GM19351 (cell line): Measurements from ENCODE around the gene TSPAN31.
A peak's percentile ranks its signal among the peaks of the same experiment; 100 is the strongest.

Experiments used
- ATAC-seq: cut with Tn5 transposase; IDR thresholded peaks from one replicate; pipeline ENCODE4 v1.9.1; 2021; ENCODE audit warnings: mild to moderate bottlenecking, moderate library complexity; ENCODE audit not compliant: unreplicated experiment

The TSPAN31 gene

DNA sequence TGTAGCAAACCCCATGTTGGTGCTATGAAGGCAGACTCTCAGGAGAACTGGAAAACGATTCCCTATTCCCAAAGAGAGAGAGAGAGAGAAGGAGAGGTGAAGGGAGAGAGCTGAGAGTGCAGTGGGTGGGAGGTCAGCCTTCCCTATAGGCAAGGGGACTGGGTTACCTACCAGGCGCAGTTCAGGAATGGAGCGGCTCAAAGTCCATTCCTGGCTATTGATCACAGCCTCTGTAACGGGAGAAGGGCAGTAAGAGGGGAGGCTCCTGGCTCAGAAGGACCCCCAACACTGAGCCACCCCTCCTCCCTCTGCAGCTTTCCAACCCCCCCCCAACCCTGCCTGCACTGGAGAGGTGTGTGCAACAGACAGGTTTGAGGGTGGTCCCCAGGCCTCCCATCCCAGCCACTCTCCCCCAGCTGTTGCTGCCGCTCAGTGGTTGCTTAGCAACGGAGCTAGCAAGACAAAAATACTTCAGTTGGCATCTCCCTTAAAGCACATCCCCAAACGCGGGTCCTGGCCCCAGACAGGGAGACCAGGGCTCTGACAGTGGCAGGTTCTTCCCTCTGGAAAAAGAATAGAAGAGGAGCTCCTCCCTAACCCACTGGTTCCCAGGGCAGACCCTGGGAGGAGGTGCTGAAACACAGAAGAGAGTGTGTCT, 9.5 kb upstream of the TSPAN31 start:
- ATAC-seq, result no peak

DNA sequence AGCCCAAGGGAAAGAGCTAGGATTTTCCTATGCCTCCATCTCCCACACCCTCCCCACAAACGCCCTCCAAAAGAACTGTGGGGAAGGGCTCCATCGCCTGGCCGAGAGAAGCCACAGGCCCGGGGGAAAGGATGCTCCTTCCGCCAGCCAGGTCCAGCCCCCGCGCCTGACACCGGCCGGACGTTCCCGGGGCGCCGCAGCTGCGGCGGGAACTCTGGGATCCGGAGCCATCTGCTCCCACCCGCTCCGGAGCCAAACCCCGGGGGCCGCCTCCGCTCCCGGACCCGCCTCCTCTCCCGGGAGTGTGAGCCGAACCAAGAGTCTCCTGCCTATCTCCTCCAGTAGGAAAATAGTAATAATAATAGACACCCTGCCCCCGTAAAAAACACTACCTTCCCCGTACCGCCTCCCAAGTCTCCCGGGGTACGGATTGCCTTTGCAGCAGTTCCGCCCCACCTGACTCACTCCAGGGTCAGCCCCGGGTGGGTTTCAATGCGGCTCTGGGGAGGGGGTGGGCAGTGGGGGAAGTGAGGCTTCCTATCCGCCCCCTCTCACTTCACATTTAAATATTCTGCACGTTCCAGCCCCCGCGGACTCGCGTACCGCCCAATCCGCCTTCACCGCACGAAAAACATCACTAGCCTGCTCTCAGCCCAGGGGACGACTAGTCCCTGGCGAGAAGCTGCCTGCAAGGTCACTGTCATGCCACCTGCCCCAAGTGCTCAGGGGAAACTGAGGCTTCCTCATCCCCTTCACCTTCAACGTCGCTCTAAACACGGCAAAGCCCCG, 8.7 kb upstream of the TSPAN31 start:
- ATAC-seq, result no peak

DNA sequence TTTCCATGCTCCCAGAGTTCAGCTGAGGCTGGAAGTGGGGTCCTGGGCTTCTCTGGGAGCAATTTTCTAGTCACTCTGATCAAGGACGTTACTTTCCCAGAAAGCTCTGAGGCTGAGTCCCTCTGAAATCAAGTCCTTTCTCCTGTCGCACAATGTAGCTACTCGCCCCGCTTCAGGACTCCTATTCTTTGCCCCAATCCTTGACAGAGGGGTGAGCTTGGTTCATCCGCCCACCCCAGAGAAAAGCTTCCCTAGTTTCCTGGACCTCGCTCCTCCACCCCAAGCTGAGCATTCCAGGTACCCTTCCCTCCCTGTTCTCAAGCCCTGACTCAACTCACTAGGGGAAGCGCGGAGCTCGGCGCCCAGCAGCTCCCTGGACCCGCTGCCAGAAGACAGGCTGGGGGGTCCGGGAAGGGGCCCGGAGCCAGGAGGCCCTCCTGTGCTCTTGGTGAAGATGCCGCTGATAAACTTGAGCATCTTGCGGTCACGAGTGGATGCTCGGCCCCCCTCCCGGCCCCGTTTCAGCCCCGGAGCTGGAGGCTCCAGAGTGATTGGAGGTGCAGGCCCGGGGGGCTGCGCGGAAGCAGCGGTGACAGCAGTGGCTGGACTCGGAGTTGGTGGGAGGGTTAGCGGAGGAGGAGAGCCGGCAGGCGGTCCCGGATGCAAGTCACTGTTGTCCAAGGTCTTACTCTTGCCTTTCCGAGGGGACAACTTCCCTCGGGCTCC, 7.9 kb upstream of the TSPAN31 start:
- no peak for ATAC-seq

DNA sequence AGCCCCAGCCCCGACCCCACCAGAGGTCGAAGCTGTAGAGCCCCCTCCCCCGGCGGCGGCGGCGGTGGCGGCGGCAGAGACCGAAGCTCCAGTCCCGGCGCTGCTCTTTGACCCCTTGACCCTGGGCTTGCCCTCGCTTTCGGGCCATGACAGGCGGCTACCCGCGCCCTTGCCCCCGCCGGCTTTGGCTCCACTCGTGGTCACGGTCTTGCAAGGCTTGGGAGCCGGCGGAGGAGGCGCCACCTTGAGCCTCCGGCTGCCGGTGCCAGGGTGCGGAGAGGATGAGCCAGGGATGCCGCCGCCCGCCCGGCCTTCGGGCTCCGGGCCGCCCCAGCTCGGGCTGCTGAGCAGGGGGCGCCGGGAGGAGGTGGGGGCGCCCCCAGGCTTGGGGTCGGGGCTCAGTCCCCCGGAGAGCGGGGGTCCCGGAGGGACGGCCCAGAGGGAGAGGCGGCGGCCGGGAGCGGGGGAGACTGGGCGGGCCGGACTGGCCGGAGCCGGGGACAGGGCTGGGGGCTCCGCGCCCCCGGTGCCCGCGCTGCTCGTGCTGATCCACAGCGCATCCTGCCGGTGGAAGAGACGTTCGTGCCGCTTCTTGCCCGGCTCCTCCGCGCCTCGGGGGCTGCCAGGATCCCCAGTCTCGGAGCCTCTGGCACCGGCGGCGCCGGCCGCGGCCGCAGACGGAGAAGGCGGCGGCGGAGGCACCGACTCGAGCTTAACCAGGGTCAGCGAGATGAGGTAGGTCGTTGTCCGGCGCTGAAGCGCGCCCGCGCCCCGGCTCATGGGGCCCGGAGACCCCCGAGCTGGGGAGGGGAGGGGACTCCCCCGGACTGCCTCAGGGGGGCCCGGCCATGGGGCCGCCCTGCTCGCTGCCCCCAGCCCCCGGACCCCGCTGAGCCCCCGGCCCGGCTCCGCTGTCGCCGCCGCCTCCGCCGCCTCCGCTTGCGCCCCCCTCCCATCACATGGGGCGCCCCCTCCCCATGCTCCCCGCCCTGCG, 7.1 kb upstream of the TSPAN31 start:
- ATAC-seq, result no peak

DNA sequence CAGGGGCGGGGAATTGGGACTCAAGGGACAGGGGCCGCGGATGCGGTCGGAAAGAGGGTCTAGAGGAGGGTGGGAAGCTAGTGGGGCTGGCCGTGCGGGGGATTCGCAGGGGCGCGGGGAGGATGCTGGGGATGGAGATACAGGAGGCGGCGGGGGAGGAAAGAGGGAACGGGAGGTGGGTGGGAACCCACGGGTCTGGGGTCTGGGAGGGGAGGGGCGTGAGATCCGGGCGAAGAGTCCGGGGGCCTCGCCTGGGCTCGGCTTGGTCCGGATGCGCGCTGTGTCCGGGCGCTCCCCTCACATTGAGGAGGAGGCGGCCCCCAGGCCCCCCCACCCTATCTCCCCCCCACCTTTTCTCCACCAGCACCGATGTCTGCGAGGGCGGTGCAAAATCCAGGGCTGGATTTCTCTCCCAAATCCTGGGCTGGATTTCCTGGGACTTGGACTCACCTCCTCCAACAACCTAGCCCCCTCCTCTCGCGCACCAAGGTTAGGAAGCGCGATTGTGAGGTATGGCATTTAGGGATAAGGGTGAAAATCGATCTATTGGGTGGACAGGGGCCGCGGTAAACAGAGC, 6.1 kb upstream of the TSPAN31 start, which contains the start of gene AGAP2:
Gene AGAP2, minus strand, starts transcription at position 82 of the 577 bp plus-strand sequence. CDS start 496 bp downstream, outside the sequence.
- ATAC-seq, result no peak

DNA sequence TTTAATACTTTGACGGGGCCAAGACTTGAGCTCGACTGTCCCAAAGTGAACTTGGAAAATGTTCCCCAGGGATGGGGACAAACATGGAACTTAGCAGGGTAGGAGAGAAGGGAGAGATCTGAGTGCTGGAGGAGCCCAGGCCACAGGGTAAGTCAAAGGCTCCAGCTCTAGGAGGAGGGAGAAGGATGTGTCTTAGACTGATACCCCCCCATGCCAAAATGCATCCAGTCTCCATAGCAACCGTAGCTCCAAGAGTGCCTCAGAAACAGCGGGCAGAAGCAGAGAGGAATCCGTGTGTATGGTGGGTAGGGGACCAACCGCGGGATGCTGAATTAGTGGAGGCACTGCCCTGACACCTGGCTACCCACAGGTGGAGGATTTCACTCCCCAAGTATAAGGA, 5.5 kb upstream of the TSPAN31 start:
- ATAC-seq, result no peak

DNA sequence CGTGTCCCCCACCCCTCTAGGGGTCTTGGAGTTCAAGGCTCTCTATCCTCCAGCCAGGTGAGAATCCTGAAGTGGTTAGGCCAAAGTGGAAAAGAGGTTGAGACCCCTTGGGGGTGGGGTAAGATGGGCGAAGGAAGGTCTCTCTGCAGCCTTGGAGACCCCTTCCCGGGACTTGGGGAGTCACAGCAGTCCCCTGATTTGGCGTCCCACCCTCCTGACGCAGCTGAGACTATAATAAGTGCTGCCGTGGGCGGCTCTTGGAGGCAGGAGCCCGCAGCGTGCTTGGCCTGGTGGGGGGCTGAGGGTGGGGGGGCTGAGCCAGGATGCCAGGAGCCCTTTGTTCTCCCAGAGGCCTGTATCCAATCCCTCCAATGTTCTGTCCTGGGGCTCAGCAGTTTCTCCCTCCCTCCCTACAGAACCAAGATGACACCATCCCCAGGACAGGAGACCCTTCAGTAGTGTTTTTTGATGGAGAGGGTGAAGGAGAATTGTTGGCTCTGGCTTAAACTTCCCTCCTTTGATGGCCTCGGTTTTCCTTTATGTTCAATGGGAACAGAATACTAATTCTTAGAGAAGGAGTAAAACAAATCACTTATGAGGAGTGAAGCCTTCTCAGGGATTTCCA, 4.8 kb upstream of the TSPAN31 start:
- no peak for ATAC-seq

DNA sequence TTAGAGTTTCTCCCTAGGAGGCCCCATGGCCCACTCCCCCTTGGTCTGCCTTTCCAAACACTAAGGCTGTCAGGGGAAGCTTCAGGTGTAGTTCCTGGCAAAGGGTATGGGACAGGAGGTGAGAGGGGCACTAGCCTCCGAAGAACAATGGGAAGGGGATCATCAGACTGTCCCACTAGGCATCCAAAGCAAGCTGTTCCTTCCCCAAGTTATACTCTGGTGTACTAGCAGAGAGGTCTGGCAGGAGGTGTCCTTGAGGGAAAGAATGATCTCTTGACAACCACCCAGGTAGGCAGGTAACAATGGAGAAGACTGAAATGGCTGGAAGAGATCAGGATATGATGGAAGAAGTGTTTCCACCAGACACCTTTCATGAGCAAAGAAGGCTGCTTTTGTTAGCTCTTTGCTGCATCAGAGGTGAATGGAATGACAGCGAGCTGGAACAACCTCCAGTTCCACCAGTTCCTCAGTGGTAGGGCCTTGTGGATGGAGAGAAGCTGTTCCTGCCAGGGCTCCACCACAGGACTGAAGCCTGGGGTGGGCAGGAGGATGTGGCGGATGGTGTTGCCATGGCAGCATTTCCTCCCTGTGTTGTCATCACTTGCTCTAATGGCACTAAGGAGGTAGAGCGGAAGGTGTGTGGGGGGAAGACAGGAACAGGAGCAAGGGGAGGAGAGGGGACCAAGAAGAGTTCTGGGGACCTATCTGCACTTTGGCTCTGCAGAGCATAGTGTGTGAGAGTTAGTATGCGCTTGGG, 4.0 kb upstream of the TSPAN31 start:
- ATAC-seq, result peak; percentile 44

DNA sequence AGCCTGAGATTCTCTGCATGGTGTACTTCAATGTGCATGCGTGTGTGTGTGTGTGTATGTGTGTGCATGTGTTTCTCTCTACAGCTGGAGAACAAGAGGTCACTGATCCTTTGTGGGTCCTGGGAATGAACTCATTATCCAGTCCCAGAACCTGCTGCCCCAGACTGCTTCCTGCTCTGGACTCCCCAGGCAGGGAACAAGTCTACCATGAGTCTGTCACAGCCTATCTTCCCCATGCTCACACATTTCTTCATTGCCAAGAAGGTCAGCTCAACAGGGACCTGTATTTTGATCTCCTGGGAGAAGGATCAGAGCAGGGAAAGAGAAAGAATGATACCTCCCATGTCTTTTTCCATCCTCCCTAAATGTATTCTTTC, 3.4 kb upstream of the TSPAN31 start:
- ATAC-seq, result no peak

DNA sequence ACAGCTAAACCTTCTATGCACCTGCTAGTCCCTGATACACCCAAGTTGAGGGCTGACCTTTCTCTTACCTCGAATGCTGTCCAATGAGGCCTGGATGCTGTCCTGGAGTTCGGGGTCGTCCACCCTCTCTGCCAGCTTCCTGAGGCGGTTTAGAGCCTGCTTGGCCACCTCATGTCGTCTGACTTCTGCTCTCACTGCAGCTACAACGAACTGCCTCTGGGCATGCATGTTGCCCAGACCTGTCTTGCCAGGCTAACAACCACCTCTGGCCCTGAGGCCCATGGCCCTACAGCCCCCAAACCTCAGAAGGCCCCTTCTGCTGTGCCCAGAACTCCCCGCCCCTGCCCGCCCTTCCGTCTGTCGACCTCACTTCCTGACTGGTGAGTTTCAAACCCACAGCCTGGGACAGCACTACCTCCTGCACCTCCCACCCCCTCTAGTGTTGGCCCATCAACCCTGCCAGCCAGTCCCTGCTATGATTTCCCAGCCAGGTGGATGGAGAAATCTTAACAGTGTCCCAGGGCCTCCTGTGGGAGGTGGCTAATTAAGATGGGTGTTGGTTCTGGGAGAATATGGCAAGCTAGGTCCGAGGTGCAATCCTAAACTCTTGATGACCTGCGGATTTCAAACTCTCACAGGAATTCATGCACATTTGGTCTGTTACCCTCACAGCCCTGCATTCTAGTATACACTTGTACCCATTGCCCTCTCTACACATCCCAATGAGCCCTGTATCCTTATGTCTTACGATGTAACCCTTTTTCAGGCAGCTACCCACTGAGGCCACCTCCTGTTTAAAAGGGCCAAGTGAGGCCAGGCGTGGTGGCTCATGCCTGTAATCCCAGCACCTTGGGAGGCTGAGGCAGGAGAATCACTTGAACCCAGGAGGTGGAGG, 2.7 kb upstream of the TSPAN31 start:
- ATAC-seq, result peak; percentile 62

DNA sequence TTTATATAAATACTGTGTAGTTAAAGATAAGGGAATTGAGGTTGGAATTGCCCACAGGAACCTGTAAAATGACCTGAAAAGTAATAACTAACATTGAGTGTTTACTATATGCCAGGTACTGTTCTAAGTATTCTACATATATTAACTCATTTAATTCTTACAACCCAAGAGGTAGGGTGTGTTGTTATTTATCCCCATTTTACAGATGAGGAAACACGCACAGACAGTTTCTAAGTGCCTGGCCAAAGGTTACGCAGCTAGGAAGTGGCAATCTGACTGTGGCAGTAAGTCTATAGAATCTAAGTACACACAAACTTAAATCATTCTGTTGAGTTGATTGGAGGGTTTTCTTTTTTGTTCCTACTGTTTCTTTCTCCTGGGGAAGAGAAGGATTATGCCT, 1.1 kb upstream of the TSPAN31 start:
- ATAC-seq, result no peak

DNA sequence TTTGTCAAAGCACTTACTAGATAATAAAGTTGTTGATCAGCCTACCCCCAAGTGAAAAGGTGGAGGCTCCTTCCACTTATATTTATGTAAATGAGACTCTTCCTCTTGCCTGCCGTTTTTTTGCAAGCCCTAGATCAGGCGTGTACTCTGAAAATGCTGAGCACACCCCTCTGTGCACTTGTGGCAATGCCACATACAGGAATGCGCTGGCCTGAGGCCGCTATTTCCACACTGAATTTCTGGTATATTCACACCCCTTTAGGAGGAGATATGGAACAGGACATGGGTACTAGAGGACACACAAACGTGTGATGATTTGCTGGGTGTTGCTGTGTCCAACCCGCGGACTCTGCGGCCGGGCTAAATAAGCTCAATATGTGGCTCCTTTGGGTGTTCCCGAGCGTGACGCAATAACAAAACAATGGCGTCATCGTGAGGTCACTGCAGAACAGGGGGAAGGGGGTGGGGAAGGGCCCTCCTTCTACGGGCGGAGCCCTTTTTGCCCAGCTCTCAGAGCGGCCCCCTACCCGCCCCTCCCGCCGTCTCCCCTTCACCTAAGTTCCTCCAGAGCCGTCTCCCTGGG, 554 bp upstream of the TSPAN31 start:
- peak; percentile 35 for ATAC-seq

DNA sequence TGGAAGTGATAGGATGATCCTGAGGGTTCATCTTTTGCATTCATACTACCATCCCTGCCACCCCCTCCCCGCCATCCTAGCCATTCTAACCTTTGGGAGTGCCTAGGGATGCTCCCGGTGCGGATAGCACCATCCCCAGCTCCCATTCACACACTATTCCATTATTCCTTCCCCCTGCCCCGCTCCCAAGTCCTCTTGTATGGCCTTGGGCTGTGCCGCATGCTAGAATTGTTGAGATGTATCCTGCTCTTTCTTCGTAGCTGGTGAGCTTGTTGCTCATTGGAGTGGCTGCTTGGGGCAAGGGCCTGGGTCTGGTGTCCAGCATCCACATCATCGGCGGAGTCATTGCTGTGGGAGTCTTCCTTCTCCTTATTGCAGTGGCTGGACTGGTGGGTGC, 644 bp downstream of the TSPAN31 start:
- ATAC-seq, result no peak

DNA sequence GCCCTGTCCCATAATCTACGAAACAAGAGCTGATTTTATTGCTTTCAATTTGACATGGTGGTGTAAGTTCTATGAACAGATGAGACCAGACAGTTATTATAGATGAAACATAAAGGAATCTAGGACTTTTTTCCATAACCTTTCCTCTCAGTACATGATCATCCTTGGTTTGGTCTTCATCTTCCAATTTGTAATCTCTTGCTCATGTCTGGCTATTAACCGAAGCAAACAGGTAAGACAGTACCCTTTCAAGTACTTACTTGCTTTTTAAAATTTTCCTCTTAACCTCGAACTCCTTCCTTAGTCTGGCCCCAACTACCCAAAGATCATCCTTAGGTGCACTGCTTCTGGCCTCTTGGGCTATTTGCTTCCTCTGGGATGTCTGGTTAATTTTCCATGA, 1.2 kb downstream of the TSPAN31 start:
- ATAC-seq, result no peak

DNA sequence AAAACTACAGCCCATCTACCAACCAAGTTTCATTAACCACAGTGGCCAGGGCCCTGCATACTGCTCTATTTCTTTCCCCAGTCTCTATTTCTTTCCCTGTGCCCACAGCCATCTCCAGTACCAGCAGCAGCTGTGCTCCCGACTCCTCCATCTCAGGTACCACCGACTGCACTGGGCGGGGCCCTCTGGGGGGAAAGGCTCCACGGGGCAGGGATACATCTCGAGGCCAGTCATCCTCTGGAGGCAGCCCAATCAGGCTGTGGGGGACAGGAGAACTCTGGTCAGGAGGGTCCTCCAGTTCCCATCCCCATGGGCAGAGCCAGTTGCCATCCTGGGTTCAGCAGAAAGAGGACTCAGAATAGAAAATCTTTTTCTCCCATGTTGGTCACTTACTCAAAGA, 4.2 kb downstream of the TSPAN31 start:
- no peak for ATAC-seq

DNA sequence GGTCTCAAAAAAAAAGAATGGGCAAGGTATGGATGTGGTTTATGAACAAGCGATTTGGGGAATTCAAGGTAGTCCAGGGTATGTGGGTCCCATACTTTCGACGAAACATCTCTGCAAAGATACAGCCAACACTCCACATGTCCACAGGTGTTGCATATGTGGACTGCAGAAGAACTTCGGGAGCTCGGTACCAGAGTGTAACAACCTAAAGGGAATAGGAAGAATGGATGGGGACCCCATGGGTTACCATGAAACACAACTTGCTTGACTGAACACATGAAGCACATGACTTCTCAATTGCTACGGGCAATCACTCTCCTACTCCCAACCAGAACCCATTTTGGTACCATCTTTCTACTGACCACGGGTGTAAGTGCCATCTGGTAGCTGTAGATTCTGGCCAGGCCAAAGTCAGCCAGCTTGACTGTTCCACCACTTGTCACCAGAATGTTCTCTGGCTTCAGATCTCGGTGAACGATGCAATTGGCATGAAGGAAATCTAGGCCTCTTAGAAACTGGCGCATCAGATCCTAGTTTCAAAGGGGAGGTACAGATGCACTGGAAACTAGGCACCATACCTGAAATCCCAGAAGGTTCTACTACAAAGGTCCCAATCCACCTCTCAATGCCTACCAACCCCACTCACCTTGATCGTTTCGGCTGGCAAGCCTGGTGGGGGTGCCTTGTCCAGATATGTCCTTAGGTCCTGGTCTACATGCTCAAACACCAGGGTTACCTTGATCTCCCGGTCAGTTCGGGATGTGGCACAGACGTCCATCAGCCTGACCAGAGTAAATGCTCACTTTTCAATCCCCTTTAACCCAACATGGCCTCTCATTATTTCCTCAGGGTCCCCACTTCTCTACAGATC, 6.0 kb downstream of the TSPAN31 start:
- ATAC-seq, result no peak

DNA sequence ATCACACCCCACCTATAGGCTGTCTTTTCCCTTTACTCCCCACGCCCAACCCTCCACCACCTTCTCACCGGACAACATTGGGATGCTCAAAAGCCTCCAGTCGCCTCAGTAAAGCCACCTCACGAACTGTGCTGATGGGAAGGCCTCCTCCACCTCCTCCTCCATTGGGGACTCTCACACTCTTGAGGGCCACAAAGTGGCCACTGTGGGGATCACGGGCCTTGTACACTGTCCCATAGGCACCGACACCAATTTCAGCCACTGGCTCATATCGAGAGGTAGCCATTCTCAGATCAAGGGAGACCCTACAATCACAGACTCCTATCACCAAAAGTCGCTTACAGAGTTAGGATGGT, 6.6 kb downstream of the TSPAN31 start:
- ATAC-seq, result no peak
